SK-N-SH (cell line): ENCODE data around the gene ABHD6. TPM values are rescaled to one million over a fixed set of nuclear protein-coding genes. Genes with fewer than 3 reads are reported as not detected.

Source experiments
- CTCF ChIA-PET: fragments of 300-600, 350-600 bp; formaldehyde crosslinking; extraction: SDS; loops from one replicate; lab custom pipeline; 2021; lab: Yijun Ruan, JAX
- POLR2A ChIA-PET: fragments of 350-600 bp; sonication (Branson Sonifier 250); formaldehyde crosslinking; extraction: SDS; loops from one replicate; lab custom pipeline; 2020; ENCODE audit warnings: antibody characterized with exemption, inconsistent platforms; lab: Yijun Ruan, JAX
- DNase-seq: peaks from one replicate; pipeline ENCODE4 v3.0.0; 2012
- H2AFZ ChIP-seq: fragments of 200-600 bp; sonication (generic); 2 replicates; pipeline ENCODE4 v1.8.1; 2016; ENCODE audit warnings: antibody characterized with exemption, mild to moderate bottlenecking, low read depth
- H3F3A ChIP-seq: fragments of 200-600 bp; sonication (generic); replicated peaks from 2 replicates; pipeline ENCODE3; 2016; ENCODE audit warnings: antibody characterized with exemption, mild to moderate bottlenecking; ENCODE audit not compliant: insufficient read depth
- H3K27ac ChIP-seq, 2 experiments: fragments of 200-500 bp in 1 of 2; fragments of 200-600 bp in 1 of 2; sonication (Bioruptor generic) in 1 of 2; sonication (generic), shearing (Covaris generic) in 1 of 2; 2 replicates each; pipeline versions ENCODE4 v1.5.1 to v1.6.1; 2014 to 2016; ENCODE audit warnings: low read depth in 2 of 2, inconsistent platforms in 1 of 2, low read length in 1 of 2, mild to moderate bottlenecking in 1 of 2, mixed read lengths in 1 of 2
- H3K27me3 ChIP-seq: fragments of 200-600 bp; sonication (generic), shearing (Covaris generic); 2 replicates; pipeline ENCODE4 v1.6.1; 2016; ENCODE audit warnings: mixed run types; ENCODE audit not compliant: insufficient read depth
- H3K36me3 ChIP-seq, 2 experiments: fragments of 200-500 bp in 1 of 2; fragments of 200-600 bp in 1 of 2; sonication (Bioruptor generic) in 1 of 2; sonication (generic) in 1 of 2; replicated peaks in 1 of 2; 2 replicates each; pipeline versions ENCODE3 to v1.5.1; 2014 to 2016; ENCODE audit warnings: low read length in 1 of 2, mild to moderate bottlenecking in 1 of 2; ENCODE audit not compliant: insufficient read depth in 2 of 2, control insufficient read depth in 1 of 2
- H3K4me1 ChIP-seq, 2 experiments: fragments of 200-500 bp in 1 of 2; fragments of 200-600 bp in 1 of 2; sonication (Bioruptor generic) in 1 of 2; sonication (generic), shearing (Covaris generic) in 1 of 2; 2 replicates each; pipeline versions ENCODE4 v1.5.1 to v1.6.1; 2014 to 2016; ENCODE audit warnings: low read depth in 1 of 2, low read length in 1 of 2, mixed run types in 1 of 2; ENCODE audit not compliant: insufficient read depth in 2 of 2, control insufficient read depth in 1 of 2
- H3K4me2 ChIP-seq: fragments of 200-600 bp; sonication (generic), shearing (Covaris generic); 2 replicates; pipeline ENCODE4 v1.6.1; 2017; ENCODE audit warnings: mixed run types
- H3K4me3 ChIP-seq, 2 experiments: fragments of 200-500 bp in 1 of 2; fragments of 200-600 bp in 1 of 2; sonication (Bioruptor generic) in 1 of 2; sonication (generic), shearing (Covaris generic) in 1 of 2; 2 replicates each; pipeline versions ENCODE4 v1.5.1 to v1.8.1; 2014 to 2016; ENCODE audit warnings: low read depth in 2 of 2, inconsistent platforms in 1 of 2, low read length in 1 of 2, mild to moderate bottlenecking in 1 of 2, mixed read lengths in 1 of 2, moderate library complexity in 1 of 2
- H3K79me2 ChIP-seq: fragments of 200-600 bp; sonication (generic); 2 replicates; pipeline ENCODE4 v1.8.1; 2017; ENCODE audit warnings: mild to moderate bottlenecking; ENCODE audit not compliant: insufficient read depth
- H3K9ac ChIP-seq: fragments of 200-600 bp; sonication (generic); 2 replicates; pipeline ENCODE4 v1.6.1; 2017; ENCODE audit warnings: mixed run types
- H3K9me2 ChIP-seq: fragments of 200-600 bp; sonication (generic); 2 replicates; pipeline ENCODE4 v1.6.1; 2017; ENCODE audit warnings: mixed run types
- H3K9me3 ChIP-seq: fragments of 200-600 bp; sonication (generic); 2 replicates; pipeline ENCODE4 v1.6.1; 2017; ENCODE audit warnings: mixed run types, mild to moderate bottlenecking, moderate library complexity
- H4K20me1 ChIP-seq: fragments of 200-600 bp; sonication (generic); 2 replicates; pipeline ENCODE4 v1.6.1; 2017; ENCODE audit warnings: mild to moderate bottlenecking, mixed run types; ENCODE audit not compliant: insufficient read depth
- EP300 ChIP-seq, 2 experiments: IDR thresholded peaks; 2 replicates each; pipeline versions ENCODE4 v1.4.0 to v1.6.1; 2012; ENCODE audit warnings: borderline replicate concordance in 1 of 2, low read depth in 1 of 2, low read length in 1 of 2
- EZH2phosphoT487 ChIP-seq: fragments of 200-600 bp; sonication (generic); IDR thresholded peaks from 2 replicates; pipeline ENCODE4 v1.6.1; 2017; ENCODE audit warnings: low read depth, mixed run types, mild to moderate bottlenecking, antibody characterized with exemption, moderate library complexity, borderline replicate concordance
- FOSL2 ChIP-seq: IDR thresholded peaks from 2 replicates; pipeline ENCODE4 v1.4.0; 2012; ENCODE audit warnings: low read depth, mild to moderate bottlenecking, moderate library complexity, borderline replicate concordance
- FOXJ3 ChIP-seq: sonication (generic); formaldehyde crosslinking; IDR thresholded peaks from 2 replicates; pipeline ENCODE4 v1.5.1; 2020; ENCODE audit warnings: mild to moderate bottlenecking, missing genetic modification reagents
- GATA2 ChIP-seq: sonication (generic); formaldehyde crosslinking; IDR thresholded peaks from 2 replicates; pipeline ENCODE4 v1.5.0; 2020; ENCODE audit warnings: mild to moderate bottlenecking, missing genetic modification reagents
- JUND ChIP-seq: IDR thresholded peaks from 2 replicates; pipeline ENCODE4 v1.4.0; 2012
- MXI1 ChIP-seq: IDR thresholded peaks from 2 replicates; pipeline ENCODE4 v1.6.1; 2012; ENCODE audit warnings: mild to moderate bottlenecking, low read depth, low read length, improper control_type of control experiment
- NFIC ChIP-seq: IDR thresholded peaks from 2 replicates; pipeline ENCODE4 v1.4.0; 2012; ENCODE audit warnings: borderline replicate concordance
- NRF1 ChIP-seq: IDR thresholded peaks from 2 replicates; pipeline ENCODE4 v1.6.1; 2012; ENCODE audit warnings: low read depth, mild to moderate bottlenecking, low read length
- POLR2AphosphoS5 ChIP-seq: IDR thresholded peaks from 2 replicates; pipeline ENCODE4 v1.6.1; 2012; ENCODE audit warnings: low read depth, low read length
- RCOR1 ChIP-seq: fragments of 150-350 bp; IDR thresholded peaks from 2 replicates; pipeline ENCODE4 v1.6.1; 2017; ENCODE audit warnings: antibody characterized with exemption, low read length
- REST ChIP-seq: IDR thresholded peaks from 2 replicates; pipeline ENCODE4 v1.6.1; 2012; ENCODE audit warnings: mild to moderate bottlenecking, low read depth, low read length, moderate library complexity
- RXRA ChIP-seq: IDR thresholded peaks from 2 replicates; pipeline ENCODE4 v1.4.0; 2012; ENCODE audit warnings: low read depth, mild to moderate bottlenecking, borderline replicate concordance
- SMC3 ChIP-seq: IDR thresholded peaks from 2 replicates; pipeline ENCODE4 v1.6.1; 2012; ENCODE audit warnings: low read depth, low read length, improper control_type of control experiment
- TCF12 ChIP-seq: IDR thresholded peaks from 2 replicates; pipeline ENCODE4 v1.4.0; 2012
- TEAD4 ChIP-seq: IDR thresholded peaks from 2 replicates; pipeline ENCODE4 v1.4.0; 2012; ENCODE audit warnings: mild to moderate bottlenecking, borderline replicate concordance; ENCODE audit not compliant: insufficient read depth
- YY1 ChIP-seq: IDR thresholded peaks from 2 replicates; pipeline ENCODE4 v1.4.0; 2012; ENCODE audit warnings: low read depth, mild to moderate bottlenecking
- WGBS: methylation state at CpG from one replicate; pipeline ENCODE4 v1.1.6; 2017; ENCODE audit warnings: low lambda C conversion rate; 5-methylcytosine and 5-hydroxymethylcytosine counted together
- polyA plus RNA-seq, 3 experiments: library from polyadenylated mRNA; depleted of rRNA; stranded (reverse); fragments of >200 nt; gene quantifications; 2 replicates each; pipeline ENCODE4 v1.2.3, GENCODE V29; 2012
- TF ChIP-seq, protein P1 (sequence below): IDR thresholded peaks from 2 replicates; pipeline ENCODE4 v1.4.0; 2012; ENCODE audit warnings: low read depth
- TF ChIP-seq, protein P2 (sequence below): fragments of 150-350 bp; IDR thresholded peaks from 2 replicates; pipeline ENCODE4 v1.6.1; 2017; ENCODE audit warnings: antibody characterized with exemption, low read length, low read depth, borderline replicate concordance
- TF ChIP-seq, protein P3 (sequence below): IDR thresholded peaks from 2 replicates; pipeline ENCODE4 v1.4.0; 2012; ENCODE audit warnings: low read depth, borderline replicate concordance

Gene ABHD6
- polyA plus RNA-seq, 1 of the 3 experiments (the other 2 are of a cell fraction): 10.7 TPM

GRCh38 chr3:58258392-58259055, 20.9 kb downstream of the ABHD6 start:
- peaks cover 5% of the 10 kb centered on the region for H3F3A ChIP-seq
- WGBS: 87% methylated on average over 10 of the region's 10 CpGs
- H3K9me2 ChIP-seq: no peaks in the 10 kb centered on the region
- CTCF ChIA-PET: no interaction called here
- peaks cover 0 to 13% of the 10 kb centered on the region in 2 experiments; a peak in 2 of 4 replicates for H3K4me1 ChIP-seq
- H3K27me3 ChIP-seq: no peaks in the 10 kb centered on the region
- H3K79me2 ChIP-seq: no peaks in the 10 kb centered on the region
- H3K36me3 ChIP-seq: no peaks in the 10 kb centered on the region
- H3K27ac ChIP-seq: no peak overlapping the region
- no peak for DNase-seq
- POLR2A ChIA-PET: no interaction called here
- H4K20me1 ChIP-seq: no peaks in the 10 kb centered on the region
- no peak overlapping the region for H3K4me2 ChIP-seq
- TF ChIP-seq TCF12 (no peak), REST (no peak), EZH2phosphoT487 (no peak), YY1 (no peak), EP300 (IDR thresholded peaks at IDR 0.05; ENCODE audit: borderline replicate concordance in 1 of 2, low read depth in 1 of 2, low read length in 1 of 2) (no peak), RXRA (no peak), RCOR1 (no peak), SMC3 (no peak), GATA2 (CRISPR knock-in tag) (no peak), JUND (no peak), POLR2AphosphoS5 (no peak), FOSL2 (no peak), NFIC (no peak), TEAD4 (no peak), MXI1 (no peak), FOXJ3 (CRISPR knock-in tag) (no peak), NRF1 (no peak)
- TF ChIP-seq, protein P1, sequence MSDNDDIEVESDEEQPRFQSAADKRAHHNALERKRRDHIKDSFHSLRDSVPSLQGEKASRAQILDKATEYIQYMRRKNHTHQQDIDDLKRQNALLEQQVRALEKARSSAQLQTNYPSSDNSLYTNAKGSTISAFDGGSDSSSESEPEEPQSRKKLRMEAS: no peak
- TF ChIP-seq, protein P2, sequence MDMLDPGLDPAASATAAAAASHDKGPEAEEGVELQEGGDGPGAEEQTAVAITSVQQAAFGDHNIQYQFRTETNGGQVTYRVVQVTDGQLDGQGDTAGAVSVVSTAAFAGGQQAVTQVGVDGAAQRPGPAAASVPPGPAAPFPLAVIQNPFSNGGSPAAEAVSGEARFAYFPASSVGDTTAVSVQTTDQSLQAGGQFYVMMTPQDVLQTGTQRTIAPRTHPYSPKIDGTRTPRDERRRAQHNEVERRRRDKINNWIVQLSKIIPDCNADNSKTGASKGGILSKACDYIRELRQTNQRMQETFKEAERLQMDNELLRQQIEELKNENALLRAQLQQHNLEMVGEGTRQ: no peak
- TF ChIP-seq, protein P3, sequence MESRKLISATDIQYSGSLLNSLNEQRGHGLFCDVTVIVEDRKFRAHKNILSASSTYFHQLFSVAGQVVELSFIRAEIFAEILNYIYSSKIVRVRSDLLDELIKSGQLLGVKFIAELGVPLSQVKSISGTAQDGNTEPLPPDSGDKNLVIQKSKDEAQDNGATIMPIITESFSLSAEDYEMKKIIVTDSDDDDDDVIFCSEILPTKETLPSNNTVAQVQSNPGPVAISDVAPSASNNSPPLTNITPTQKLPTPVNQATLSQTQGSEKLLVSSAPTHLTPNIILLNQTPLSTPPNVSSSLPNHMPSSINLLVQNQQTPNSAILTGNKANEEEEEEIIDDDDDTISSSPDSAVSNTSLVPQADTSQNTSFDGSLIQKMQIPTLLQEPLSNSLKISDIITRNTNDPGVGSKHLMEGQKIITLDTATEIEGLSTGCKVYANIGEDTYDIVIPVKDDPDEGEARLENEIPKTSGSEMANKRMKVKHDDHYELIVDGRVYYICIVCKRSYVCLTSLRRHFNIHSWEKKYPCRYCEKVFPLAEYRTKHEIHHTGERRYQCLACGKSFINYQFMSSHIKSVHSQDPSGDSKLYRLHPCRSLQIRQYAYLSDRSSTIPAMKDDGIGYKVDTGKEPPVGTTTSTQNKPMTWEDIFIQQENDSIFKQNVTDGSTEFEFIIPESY: no peak
- TF ChIP-seq, all 33 proteins: peak for 0
- H2AFZ ChIP-seq: no peak overlapping the region
- no peaks in the 10 kb centered on the region for H3K9me3 ChIP-seq
- H3K9ac ChIP-seq: no peak overlapping the region
- no peak overlapping the region for H3K4me3 ChIP-seq
